ENCODE results near the gene PBX1. TPM values are rescaled to one million over a fixed set of nuclear protein-coding genes. Genes with fewer than 3 reads are reported as not detected.

PBX1 gene
- total and polyA plus RNA-seq, 2 of the 4 experiments (the other 2 are of a cell fraction), result 13.9 to 17.9 TPM

DNA sequence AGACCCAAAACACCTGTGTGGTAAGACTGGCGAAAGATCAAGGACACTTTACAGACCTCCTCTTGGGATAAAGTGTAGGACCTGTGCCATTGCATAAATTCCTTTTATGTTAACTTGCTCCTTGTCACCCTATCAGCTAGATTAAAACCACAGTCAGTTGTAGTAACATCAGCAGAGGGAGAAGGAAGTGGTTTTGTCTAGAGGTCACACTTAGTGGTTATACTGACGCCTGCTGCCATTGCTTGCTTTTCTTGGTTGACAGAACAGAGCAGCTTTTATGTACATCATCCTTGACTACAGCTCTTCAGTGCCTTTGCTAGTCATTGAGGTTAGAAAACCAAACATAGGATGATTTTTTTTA lies 101.4 kb downstream of the PBX1 start (continued):
- TF ChIP-seq FOS (IDR thresholded peaks at IDR 0.05; ENCODE audit: low read depth, low read length), result no peak
- no peak for TF ChIP-seq NFE2L2 (IDR thresholded peaks at IDR 0.05; ENCODE audit: low read depth, low read length)
- TF ChIP-seq RAD21 (IDR thresholded peaks at IDR 0.05; ENCODE audit: low read length), result no peak
- no peak for TF ChIP-seq POLR2A (IDR thresholded peaks at IDR 0.05; ENCODE audit: low read depth, low read length)

GRCh38 chr1:164660775-164661174 lies 101.8 kb downstream of the PBX1 start:
- Histone ChIP-seq H3K9me1 (ENCODE audit: insufficient read depth, low read length) (0 out of 2 replicates have a peak, but pooled peaks cover 3% of the 10 kb centered on the region), H2BK15ac (ENCODE audit: low read depth, low read length) (no peak overlapping the region), H2AFZ (replicated peaks; ENCODE audit: low read length, poor library complexity) (no peak overlapping the region), H4K91ac (ENCODE audit: insufficient read depth, low read depth, low read length) (no peak overlapping the region), H3K4me2 (ENCODE audit: low read depth, low read length) (no peak overlapping the region), H4K5ac (ENCODE audit: low read depth, low read length) (no peak overlapping the region), H2BK20ac (ENCODE audit: low read depth, low read length) (no peak overlapping the region), H3K27me3 (ENCODE audit: control insufficient read depth, insufficient read depth, low read length) (no peaks in the 10 kb centered on the region), H3K4me1 (ENCODE audit: control insufficient read depth, insufficient read depth, low read length) (peaks cover 4% of the 10 kb centered on the region; the same call in 1 of the 2 replicates), H2BK120ac (ENCODE audit: low read depth, low read length) (no peak overlapping the region), H3K79me1 (ENCODE audit: low read depth in 1 of 2, low read length in 2 of 2) (peaks cover 5 to 9% of the 10 kb centered on the region in 2 experiments; a peak in 1 of 4 replicates), H3K9ac (ENCODE audit: low read depth, low read length) (no peak overlapping the region), H3K56ac (ENCODE audit: extremely low read depth, insufficient read depth, low read length) (no peak overlapping the region), H3K4ac (ENCODE audit: low read depth, low read length) (no peak overlapping the region), H3K18ac (ENCODE audit: low read depth, low read length) (no peak overlapping the region), H2AK5ac (ENCODE audit: low read depth, low read length) (no peak overlapping the region), H2BK5ac (ENCODE audit: low read depth, low read length, poor library complexity, severe bottlenecking) (no peak overlapping the region), H4K8ac (ENCODE audit: low read depth in 2 of 2, low read length in 2 of 2) (no peak overlapping the region), H3K14ac (replicated peaks; ENCODE audit: low read depth, low read length) (no peak overlapping the region), H3K23ac (ENCODE audit: low read depth, low read length) (no peak overlapping the region), H3K4me3 (ENCODE audit: insufficient read depth, low read depth, low read length) (no peak overlapping the region), H4K20me1 (ENCODE audit: insufficient read depth, low read length) (peaks cover 8% of the 10 kb centered on the region; the same call in 1 of the 2 replicates), H3K9me3 (ENCODE audit: control insufficient read depth, insufficient read depth, low read length) (no peaks in the 10 kb centered on the region), H3K36me3 (ENCODE audit: control insufficient read depth, insufficient read depth, low read length) (no peaks in the 10 kb centered on the region; the same call in 1 of the 2 replicates), H2AK9ac (replicated peaks; ENCODE audit: low read depth, low read length, poor library complexity) (no peak overlapping the region), H3K27ac (ENCODE audit: insufficient read depth, low read length) (no peak overlapping the region)
- no TSS peak for BruUV-seq (replicated peaks)
- POLR2A ChIA-PET (ENCODE audit: unreplicated experiment), result no interaction called here
- TF ChIP-seq RCOR1 (IDR thresholded peaks at IDR 0.05; ENCODE audit: insufficient replicate concordance, low read length) (no peak), RFX5 (IDR thresholded peaks at IDR 0.05; ENCODE audit: low read depth, low read length) (no peak), CEBPB (IDR thresholded peaks at IDR 0.05; ENCODE audit: low read depth, low read length) (no peak), CHD1 (IDR thresholded peaks at IDR 0.05; ENCODE audit: low read depth, low read length) (no peak), MXI1 (IDR thresholded peaks at IDR 0.05; ENCODE audit: borderline replicate concordance, low read depth, low read length) (no peak), NFE2L2 (IDR thresholded peaks at IDR 0.05; ENCODE audit: low read depth, low read length) (no peak), MAFK (IDR thresholded peaks at IDR 0.05; ENCODE audit: low read depth, low read length) (no peak), MAZ (IDR thresholded peaks at IDR 0.05; ENCODE audit: borderline replicate concordance, low read depth, low read length) (no peak), FOS (IDR thresholded peaks at IDR 0.05; ENCODE audit: low read depth, low read length) (no peak), ELK1 (IDR thresholded peaks at IDR 0.05; ENCODE audit: borderline replicate concordance, low read depth, low read length) (no peak), SMC3 (IDR thresholded peaks at IDR 0.05; ENCODE audit: low read depth, low read length) (no peak)
- TF ChIP-seq, protein P1, sequence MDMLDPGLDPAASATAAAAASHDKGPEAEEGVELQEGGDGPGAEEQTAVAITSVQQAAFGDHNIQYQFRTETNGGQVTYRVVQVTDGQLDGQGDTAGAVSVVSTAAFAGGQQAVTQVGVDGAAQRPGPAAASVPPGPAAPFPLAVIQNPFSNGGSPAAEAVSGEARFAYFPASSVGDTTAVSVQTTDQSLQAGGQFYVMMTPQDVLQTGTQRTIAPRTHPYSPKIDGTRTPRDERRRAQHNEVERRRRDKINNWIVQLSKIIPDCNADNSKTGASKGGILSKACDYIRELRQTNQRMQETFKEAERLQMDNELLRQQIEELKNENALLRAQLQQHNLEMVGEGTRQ (IDR thresholded peaks at IDR 0.05; ENCODE audit: low read depth, low read length), result no peak
- intact Hi-C loops (cut with micrococcal nuclease), result no loop called here
- DNase-seq, result no peak
- no peak for ATAC-seq (ENCODE audit: low read depth)
- dilution Hi-C loops (cut with HindIII; ENCODE audit: low sequenced_read_pairs, unreplicated experiment), result no loop called here
- CTCF ChIA-PET, result no interaction called here
- in situ Hi-C loops (cut with MboI; ENCODE audit: low sequenced_read_pairs), result no loop called here
